ENCODE results near the gene MYPN.
"Not testable (repeated sequence)": the region's sequence is repeated elsewhere in the genome, so short reads cannot be mapped to it uniquely, and the experiment has no call there.

Gene MYPN

DNA sequence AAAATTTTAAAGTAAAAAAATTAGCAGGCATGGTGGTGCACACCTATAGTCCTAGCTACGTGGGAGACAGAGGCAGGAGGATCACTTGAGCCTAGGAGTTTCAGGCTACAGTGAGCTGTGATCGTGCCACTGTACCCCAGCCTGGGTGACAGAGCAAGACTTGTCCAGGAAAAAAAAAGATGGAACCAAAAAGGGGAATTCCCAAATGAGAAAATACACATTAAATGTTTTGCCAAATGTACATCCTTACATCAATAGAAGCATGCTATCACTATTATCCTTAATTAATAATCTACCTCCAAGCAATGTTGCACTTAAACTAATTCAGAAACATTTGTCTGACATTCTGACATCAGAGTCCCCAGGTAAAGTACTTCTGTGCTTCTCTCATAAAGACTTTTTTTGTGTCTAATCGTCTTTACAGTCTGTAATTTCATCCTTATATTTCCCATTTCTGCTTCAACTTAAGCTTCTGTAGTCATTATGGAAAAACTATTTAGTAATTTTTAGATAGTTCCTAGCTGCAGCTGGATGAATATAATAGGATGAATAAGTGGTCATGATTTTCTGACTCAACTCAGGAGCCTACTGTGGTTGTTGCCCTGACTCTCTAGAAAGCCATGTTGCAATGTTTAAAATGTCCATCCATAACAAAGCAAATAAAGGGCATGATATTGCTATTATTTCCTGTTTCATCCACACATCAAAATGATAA is 57.7 kb downstream of the MYPN start:
- in situ Hi-C loops (cut with MboI; ENCODE audit: low sequenced_read_pairs) = loop anchor here (25.0 kb wide), 1 partner anchor 305 kb away; no protein-coding TSS in a partner anchor

DNA sequence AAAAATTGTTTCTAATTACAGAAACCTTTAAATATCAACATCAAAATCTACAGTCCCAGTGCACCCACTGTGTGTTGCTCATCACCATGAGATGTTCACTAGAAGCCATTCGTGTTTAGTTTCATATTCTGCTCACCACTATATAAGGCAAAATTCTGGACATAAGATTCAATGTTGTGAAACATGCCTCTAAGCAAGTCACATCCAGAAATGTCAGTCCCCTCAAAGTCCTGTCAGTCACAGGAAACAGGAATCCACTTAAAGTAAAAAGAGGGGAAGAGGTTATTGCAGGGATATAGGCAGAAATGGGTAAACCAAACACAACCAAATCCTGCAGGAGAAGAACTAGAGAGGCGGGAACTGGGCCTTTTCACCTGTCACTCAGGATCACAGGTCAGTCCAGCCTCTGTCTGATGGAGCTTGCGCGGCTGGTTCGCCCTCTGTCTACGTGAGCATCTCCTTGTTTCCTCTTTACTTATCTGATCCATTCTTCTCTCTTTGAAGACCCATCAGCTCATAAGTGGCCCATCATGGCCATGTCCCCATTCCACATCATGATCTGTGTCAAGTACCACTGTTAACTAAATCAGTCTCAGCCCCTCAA is 58.4 kb downstream of the MYPN start:
- in situ Hi-C loops (cut with MboI; ENCODE audit: low sequenced_read_pairs) = loop anchor here (25.0 kb wide), 1 partner anchor 305 kb away; no protein-coding TSS in a partner anchor

DNA sequence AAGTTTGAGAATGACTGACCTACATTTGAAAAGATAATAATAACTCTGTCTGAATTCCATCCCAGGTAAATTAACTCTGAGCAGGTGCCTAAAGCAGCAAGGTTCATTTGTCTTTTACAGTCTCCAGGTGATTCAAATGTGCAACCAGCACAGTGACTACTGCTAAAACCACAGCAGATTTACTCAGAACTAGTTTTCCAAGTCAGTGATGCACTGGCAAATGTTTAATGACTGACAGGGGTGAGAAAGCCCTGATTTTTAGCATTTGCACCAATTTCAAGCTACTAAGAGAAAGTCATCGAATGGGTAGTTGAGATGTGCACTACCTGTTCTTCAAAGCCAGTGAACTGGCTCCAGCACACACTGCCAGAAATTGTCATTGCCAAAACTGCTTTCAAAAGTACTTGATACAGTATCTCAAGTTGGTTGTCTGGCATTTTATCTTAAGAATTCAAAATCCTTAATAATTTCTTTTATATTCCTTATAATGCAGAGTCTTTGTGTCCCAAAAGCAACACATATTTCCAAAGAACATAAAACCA is 62.3 kb downstream of the MYPN start:
- in situ Hi-C loops (cut with MboI; ENCODE audit: low sequenced_read_pairs) = loop anchor here (25.0 kb wide), 1 partner anchor 309 kb away; no protein-coding TSS in a partner anchor

DNA sequence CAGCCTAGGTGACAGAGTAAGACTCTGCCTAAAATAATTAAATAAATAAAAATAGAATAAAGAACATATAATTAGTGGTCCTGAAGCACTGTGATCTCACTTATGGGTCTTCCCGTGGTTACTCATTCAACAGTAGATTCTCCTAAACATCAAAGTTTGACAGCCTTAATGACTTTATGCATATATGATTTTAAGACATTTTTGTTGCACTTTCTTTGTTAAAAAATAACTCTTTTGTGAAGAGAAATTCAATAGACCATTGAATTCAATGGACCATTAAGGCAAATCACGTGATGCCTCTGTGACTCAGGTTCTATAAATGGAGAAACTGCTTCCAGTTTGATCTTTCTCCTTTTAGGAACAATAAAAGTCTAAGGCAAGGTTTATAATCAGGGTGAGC is 63.0 kb downstream of the MYPN start:
- in situ Hi-C loops (cut with MboI; ENCODE audit: low sequenced_read_pairs) = loop anchor here (25.0 kb wide), 1 partner anchor 310 kb away; no protein-coding TSS in a partner anchor

DNA sequence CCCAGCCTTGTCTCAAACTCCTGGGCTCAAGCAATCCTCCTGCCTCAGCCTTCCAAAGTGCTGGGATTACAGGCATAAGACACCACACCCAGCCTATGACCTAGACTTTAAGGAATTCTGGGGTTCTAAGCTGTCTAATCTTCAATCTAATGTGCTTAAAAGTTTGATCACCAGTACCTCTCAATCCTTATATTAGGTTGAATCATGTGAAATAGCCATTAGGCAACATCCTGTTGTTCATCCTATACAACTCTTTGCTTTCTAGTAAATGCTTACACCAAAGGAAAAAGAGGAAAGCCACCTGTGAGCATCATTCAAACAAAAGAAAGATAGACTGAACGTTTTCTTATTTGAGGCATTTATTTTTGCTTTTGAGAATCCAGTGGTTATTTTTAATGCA is 66.7 kb downstream of the MYPN start:
- in situ Hi-C loops (cut with MboI; ENCODE audit: low sequenced_read_pairs) = no loop called here

DNA sequence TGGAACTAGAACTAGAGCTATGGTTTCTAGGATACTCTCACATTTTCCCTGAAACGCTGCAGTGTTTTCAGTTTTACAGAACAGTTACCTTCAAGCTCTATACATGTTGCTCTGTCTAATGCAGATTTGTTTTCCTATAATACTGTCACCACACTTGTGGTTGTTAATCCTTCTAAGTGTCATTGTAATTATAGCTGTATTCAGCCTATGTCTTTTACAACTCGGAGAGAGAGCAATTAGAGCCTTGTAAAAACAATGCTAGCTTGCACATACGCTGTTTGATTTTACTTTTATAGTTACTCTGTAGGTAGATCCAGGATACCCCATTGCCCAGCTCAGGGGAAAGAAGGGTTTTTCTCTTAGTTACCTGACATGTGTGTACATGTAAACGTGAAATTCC is 67.5 kb downstream of the MYPN start:
- in situ Hi-C loops (cut with MboI; ENCODE audit: low sequenced_read_pairs) = no loop called here

DNA sequence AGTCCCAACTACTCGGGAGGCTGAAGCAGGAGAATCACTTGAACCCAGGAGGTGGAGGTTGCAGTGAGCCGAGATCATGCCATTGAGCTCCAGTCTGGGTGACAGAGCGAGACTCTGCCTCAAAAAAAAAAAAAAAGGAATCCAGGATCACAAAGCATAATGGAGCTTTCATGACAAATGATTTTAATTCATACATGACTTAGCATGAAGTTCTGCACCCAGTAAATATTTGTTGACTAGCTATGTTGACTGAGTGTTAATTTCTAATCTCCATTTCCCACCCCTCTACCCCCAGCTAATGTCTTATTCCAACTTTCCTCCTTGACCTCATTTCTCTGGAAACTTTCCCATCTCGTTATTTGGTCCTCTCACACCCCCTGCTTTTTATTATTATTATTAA is 69.3 kb downstream of the MYPN start:
- in situ Hi-C loops (cut with MboI; ENCODE audit: low sequenced_read_pairs) = no loop called here

DNA sequence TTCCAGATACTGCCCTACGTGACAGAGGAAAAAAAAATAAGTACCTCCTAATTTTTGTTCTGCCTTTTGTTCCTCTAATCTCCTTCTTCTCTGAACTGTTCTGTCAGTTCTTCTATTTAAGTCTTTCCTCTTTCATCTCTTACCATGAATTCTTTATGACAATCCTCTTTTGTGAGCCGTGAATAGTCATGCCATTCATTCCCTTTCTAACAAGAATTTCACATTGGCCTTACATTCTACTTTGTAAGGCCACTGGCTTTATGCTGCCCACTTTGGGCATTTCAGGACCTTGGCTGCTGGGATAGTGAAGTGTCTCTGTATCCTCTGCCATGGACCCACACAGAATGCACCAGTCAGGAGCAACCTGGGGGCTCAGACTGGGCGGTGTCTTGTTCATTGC is 69.7 kb downstream of the MYPN start:
- in situ Hi-C loops (cut with MboI; ENCODE audit: low sequenced_read_pairs) = no loop called here

DNA sequence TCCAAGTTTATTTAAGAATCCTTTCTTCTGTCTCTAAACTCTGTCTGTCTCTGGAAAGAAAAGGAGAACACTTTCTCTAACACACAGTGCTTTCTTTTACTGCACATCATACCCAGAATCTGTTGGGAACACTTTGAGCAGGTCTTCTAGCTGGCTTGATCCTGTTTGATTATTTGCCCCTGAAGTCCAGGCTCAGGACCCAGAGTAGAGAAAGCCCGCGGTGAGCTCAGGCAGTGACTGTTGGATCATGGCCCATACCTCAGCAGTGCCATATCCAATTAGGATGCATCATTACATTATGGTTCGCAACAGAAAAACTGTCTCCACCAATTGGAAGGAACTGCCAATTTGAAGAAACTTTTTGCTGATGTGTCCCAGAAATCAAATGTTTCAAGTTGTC is 71.2 kb downstream of the MYPN start:
- in situ Hi-C loops (cut with MboI; ENCODE audit: low sequenced_read_pairs) = no loop called here

DNA sequence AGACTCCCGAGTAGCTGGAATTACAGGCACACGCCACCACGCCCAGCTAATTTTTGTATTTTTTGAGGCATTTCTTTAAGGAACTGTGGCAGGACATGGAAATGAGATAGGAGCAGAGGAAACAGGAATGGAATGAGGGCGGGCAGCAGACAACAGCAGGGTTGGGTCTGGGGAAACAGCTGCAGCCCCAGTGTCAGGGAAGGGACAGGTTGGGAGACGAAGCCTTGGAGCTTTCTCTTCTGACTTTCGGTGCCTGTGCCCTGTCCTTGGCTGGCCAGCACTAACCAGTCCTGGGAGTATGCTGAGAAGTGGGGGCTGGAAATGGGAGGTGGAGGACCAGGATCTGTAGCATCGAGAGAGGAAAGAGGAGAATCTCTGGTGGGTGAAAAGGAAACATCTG is 75.3 kb downstream of the MYPN start:
- in situ Hi-C loops (cut with MboI; ENCODE audit: low sequenced_read_pairs) = no loop called here

DNA sequence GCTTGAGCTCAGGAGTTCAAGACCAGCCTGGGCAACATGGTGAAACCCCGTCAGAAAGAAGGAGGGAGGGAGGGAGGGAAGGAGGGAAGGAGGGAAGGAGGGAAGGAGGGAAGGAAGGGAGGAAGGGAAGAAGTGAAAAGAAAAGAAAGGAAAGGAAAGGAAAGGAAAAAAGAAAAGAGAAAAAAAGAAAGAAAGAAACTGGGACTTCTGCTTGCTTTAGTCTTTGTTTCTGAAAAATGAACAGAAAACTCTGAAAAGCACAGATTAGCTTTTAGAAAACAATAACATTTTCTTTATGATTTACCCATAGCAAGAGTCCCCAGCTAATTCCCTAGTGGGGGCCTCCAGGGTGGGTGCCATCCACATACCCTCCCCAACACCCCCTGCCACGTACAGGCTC is 75.8 kb downstream of the MYPN start:
- in situ Hi-C loops (cut with MboI; ENCODE audit: low sequenced_read_pairs) = no loop called here

DNA sequence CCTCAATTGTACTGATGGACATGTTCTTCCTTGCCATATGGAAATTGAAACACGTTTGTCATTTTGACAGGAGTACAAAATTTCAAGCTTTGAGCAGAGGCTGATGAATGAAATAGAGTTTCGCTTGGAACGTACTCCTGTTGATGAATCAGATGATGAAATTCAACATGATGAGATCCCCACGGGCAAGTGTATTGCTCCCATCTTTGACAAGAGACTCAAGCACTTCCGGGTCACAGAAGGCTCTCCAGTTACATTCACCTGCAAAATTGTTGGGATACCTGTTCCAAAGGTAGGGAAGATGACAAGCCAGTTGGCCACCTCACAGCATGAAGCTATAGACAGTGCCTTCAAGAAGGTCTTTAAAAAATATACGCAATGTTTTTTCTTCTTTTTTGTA is 79.5 kb downstream of the MYPN start:
- in situ Hi-C loops (cut with MboI; ENCODE audit: low sequenced_read_pairs) = no loop called here

DNA sequence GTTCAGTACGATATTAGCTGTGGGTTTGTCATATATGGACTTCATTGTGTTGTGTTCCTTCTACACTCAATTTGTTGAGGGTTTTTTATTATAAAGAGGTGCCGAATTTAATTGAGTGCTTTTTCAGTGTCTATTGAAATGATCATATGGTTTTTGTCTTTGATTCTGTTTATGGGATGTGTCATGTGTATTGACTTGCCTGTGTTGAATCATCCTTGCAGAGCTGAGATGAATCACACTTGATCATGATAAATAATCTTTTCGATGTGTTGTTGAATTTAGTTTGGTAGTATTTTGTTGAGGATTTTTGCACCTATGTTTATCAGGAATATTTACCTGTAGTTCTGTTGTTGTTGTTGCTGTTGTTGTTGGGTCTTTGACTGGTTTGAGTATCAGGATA is 82.8 kb downstream of the MYPN start:
- in situ Hi-C loops (cut with MboI; ENCODE audit: low sequenced_read_pairs) = no loop called here

DNA sequence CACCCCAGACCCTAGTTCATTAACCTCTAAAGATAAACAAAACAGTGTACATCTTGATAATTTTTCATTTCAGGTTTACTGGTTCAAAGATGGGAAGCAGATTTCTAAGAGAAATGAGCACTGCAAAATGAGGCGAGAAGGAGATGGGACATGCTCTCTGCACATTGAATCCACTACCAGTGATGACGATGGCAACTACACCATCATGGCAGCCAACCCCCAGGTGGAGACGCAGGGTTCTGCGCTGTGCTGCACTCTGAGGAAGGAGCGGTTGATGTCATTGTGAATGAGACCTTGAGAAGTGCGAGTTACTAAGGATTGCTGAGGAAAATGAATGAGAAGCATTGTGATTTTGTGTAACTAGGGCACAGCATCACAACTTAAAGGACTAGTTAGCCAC is 85.0 kb downstream of the MYPN start:
- in situ Hi-C loops (cut with MboI; ENCODE audit: low sequenced_read_pairs) = no loop called here

DNA sequence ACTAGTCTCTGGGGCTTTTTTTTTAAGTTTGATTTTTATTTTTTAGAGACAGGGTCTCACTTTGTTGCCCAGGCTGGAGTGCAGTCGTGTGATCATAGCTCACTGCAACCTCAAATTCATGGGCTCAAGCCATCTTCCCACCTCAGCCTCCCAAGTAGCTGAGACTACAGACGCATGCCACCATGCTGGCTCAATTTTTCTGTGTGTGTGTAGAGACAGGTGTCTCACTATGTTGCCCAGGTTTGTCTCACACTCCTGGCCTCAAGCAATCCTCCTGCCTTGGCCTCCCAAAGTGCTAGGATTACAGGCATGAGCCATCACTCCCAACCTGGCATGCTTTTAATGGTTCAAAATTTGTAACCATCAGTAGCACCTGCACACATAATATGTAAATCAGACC is 86.5 kb downstream of the MYPN start:
- in situ Hi-C loops (cut with MboI; ENCODE audit: low sequenced_read_pairs) = not testable (repeated sequence)

DNA sequence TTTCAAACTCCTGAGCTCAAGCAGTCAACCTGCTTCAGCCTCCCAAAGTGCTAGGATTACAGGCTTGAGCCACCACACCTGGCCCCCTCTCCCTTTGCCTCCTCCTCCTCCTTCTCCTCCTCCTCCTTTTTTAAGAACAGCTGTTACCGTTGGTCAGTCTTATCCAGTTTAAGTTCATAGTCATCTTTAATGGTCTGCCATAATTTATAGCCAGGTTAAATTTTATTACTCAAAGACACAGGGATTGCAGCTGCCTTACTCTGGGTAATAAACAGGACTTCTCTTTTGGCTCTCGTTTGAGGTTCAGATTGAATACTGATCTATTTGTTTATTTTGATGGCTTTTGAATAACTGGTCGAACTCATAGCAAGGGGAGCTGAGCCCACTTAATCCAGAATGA is 87.4 kb downstream of the MYPN start:
- in situ Hi-C loops (cut with MboI; ENCODE audit: low sequenced_read_pairs) = no loop called here

DNA sequence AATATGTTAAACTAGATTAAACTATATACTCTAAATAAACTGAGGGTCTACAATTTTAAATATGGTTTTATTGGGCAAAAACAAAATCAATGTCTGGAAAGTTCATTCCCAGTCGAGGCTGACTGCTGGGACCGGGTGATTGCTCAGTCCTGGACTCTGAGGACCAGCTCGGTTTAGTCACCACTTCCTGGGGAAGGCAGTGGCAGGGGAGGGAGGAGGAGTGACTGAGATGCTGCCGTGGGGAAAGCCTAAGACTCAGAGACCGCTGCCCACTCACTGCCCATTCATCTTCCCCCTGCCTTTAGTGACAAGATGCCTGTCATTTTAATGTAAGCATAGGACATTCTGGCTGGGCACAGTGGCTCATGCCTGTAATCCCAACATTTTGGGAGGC is 93.7 kb downstream of the MYPN start:
- in situ Hi-C loops (cut with MboI; ENCODE audit: low sequenced_read_pairs) = no loop called here

DNA sequence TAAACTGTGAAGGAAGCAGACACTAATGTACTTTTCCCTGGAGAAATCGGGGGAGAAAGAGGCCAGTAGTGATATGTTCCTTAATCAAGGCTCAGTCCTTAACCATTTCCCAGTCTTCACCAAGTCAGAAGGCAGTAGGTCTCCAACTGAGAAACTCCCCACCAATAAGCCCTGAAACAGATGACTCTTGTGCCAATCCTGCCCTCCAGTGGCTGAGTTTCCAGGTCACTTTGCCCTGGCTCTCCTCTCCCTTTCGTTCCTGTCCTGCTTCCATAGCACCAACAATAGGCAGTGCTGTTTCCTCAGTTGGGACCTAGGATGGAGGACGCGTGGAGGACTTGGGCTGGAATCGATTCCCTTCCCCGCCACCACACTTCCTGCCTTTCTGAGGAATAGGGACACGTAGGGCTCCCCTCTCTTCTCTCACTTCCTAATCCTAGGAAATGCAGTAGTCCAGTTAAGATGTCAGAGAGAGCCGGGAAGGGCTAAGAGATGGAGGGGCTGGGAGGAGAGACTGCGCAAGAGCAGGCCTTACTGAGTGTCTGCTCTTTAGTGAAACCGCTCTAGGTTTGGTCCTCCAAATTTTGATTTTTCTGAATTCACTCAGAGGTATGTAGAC is 99.2 kb downstream of the MYPN start:
- in situ Hi-C loops (cut with MboI; ENCODE audit: low sequenced_read_pairs) = no loop called here

DNA sequence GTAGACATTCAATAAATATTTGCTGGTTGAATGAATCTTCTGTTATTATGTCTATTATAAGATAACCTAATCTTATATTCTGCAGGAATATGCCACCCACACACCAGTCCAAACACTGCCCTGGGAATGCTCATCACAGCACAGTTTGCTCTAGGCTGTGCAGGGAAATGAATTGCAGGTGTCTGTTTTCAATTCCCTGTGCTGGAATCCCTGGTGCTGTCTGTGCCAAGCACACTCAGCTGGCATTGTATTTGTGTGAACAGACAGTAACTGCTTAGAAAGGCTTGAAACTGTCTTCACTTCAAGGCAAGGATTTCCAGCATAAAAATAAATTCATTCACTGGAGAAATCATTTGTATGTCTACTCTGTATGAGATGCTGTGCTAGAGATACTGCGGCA is 102.4 kb downstream of the MYPN start:
- in situ Hi-C loops (cut with MboI; ENCODE audit: low sequenced_read_pairs) = no loop called here

DNA sequence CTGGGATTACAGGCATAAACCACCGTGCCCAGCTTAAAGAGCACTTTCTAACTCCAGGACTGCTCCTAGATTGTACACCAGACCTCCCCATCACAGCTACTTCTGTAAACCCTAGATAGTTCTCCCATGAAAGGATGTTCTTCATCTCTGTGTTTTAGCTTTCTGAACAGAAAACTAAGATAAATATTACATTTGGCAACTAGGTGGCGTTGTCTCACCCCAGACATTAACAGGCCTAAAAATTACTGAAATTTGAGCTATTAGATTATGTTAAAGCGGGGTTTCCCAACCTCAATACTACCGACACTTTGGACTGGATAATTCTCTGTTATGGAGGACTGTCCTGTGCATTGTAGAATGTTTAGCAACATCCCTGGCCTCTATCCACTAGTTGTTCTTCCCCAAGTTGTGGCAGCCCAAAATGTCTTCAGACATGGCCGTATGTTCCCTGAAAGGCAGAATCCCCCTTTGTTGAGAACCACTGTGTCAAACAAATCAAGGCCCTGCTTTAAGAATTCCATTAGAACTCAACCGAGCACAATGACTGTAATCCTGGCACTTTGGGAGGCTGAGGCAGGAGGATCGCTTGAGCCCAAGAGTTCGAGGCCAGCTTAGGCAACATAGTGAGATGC is 103.5 kb downstream of the MYPN start:
- in situ Hi-C loops (cut with MboI; ENCODE audit: low sequenced_read_pairs) = no loop called here

DNA sequence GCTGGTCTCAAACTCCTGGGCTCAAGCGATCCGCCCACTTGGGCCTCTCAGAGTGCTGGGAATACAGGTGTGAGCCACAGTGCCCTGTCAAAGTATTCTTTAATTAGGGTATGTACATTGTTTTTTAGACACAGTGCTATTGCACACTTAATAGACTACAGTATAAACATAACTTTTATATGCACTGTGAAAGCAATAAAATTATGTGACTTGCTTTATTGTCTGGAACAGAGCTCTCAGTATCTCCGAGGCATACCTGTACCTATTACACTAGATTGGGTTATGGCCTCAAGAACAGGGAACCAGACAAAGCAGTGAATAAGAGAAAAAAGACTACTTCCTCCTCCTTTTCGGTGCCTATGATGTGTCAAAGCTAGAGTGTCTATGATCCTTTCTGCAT is 109.5 kb downstream of the MYPN start:
- in situ Hi-C loops (cut with MboI; ENCODE audit: low sequenced_read_pairs) = no loop called here

DNA sequence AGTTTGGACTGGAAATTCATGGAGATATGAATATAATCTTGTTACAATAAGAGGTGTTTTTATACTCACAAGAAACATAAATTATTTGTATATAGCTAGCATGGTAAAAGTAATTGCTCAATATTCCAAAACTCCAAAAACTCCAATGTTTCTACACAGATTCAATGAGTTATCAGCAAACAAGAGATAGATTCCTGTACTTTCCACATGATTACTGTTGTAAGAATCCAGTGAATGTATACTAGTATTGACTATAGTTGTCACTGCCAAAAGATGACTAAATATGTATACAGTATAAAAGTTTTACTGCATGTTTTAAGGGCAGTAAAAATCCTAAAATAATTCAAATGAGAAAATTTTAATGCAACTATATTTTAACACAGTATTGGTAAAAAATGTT is 111.9 kb downstream of the MYPN start:
- in situ Hi-C loops (cut with MboI; ENCODE audit: low sequenced_read_pairs) = no loop called here

Measured in HL-60/S4 treated with retinoic acid at 250 ng/mL for 4 days and 3 days (cell line).